ENCODE data around the gene GNAL. TPM values are rescaled to one million over a fixed set of nuclear protein-coding genes. Genes with fewer than 3 reads are reported as not detected.
"Not testable (repeated sequence)": the region's sequence is repeated elsewhere in the genome, so short reads cannot be mapped to it uniquely, and the experiment has no call there.

GNAL gene
- total RNA-seq, 1 experiment from 2014 or later = 0.61 TPM

DNA sequence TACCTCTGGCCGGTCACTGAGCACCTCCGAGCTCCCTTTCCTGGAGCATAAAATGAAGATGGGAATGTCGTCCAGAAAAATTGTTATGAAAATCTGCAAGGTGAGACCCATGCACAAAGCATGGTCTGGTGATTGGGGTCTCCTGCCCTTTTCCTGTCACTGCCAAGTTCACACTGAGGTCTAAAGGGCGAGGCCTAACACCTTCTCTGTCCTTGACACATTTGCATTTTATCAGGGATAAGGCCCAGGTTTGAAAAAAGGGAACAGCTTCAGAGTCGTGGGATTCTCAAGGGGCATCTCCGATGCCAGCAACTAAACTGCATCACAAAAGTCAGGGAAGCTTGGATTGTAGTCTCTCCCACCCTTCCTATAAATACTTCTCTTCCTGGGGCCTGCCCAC is 24.7 kb downstream of the GNAL start:
- TF ChIP-seq, protein P1, sequence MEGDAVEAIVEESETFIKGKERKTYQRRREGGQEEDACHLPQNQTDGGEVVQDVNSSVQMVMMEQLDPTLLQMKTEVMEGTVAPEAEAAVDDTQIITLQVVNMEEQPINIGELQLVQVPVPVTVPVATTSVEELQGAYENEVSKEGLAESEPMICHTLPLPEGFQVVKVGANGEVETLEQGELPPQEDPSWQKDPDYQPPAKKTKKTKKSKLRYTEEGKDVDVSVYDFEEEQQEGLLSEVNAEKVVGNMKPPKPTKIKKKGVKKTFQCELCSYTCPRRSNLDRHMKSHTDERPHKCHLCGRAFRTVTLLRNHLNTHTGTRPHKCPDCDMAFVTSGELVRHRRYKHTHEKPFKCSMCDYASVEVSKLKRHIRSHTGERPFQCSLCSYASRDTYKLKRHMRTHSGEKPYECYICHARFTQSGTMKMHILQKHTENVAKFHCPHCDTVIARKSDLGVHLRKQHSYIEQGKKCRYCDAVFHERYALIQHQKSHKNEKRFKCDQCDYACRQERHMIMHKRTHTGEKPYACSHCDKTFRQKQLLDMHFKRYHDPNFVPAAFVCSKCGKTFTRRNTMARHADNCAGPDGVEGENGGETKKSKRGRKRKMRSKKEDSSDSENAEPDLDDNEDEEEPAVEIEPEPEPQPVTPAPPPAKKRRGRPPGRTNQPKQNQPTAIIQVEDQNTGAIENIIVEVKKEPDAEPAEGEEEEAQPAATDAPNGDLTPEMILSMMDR (IDR thresholded peaks at IDR 0.05; ENCODE audit: unreplicated experiment) = no peak
- Mint-ChIP-seq H3K9me3 (ENCODE audit: low read depth, unreplicated experiment) (peaks cover 2% of the 10 kb centered on the region), H3K27me3 (ENCODE audit: unreplicated experiment) (peaks cover 96% of the 10 kb centered on the region), H3K27ac (ENCODE audit: unreplicated experiment) (no peak overlapping the region), H3K4me1 (ENCODE audit: low read depth, unreplicated experiment) (no peaks in the 10 kb centered on the region), H3K36me3 (ENCODE audit: insufficient read depth, unreplicated experiment) (no peaks in the 10 kb centered on the region), H3K4me3 (ENCODE audit: low read depth, unreplicated experiment) (no peak overlapping the region)
- DNase-seq = no peak
- intact Hi-C loops (cut with micrococcal nuclease; ENCODE audit: unreplicated experiment) = no loop called here
- no TSS peak for BruUV-seq (replicated peaks)
- CTCF ChIA-PET = no interaction called here

DNA sequence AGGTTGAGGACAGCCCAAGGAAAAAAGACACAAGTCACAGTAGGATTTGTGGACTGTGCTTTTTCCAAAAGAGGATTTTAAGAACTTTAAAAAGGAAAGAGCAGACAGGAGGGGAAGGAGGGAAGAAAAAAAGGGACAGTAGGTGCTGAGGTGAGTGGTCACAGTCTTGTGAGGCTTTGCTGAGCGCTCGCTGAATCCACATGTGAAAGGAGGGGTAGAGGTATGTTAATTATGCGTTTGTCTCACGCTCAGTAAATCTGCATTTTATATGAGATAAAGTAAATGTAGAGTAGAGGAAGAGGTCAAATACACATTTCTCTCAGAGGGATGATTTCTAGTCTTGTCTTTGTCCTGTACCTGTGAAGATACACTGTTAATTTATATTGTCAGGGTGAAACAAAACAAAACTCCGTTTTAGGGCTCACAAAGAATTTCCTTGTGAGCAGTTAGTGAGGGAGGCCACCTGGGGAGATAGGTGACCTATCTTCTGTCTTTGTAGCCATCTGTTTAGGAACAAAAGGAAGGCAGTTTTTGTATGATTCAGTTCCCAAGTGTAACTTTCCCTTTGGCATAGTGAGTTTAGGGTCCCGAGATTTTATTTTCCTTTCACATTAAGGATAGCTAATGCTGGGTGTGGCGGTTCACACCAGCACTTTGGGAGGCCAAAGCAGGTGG is 25.3 kb downstream of the GNAL start:
- BruUV-seq (replicated peaks) = no TSS peak
- DNase-seq = no peak
- H3K27me3 Mint-ChIP-seq (ENCODE audit: unreplicated experiment) = peaks cover 96% of the 10 kb centered on the region
- H3K4me1 Mint-ChIP-seq (ENCODE audit: low read depth, unreplicated experiment) = no peaks in the 10 kb centered on the region
- intact Hi-C loops (cut with micrococcal nuclease; ENCODE audit: unreplicated experiment) = no loop called here
- H3K27ac Mint-ChIP-seq (ENCODE audit: unreplicated experiment) = no peak overlapping the region
- H3K36me3 Mint-ChIP-seq (ENCODE audit: insufficient read depth, unreplicated experiment) = no peaks in the 10 kb centered on the region
- peaks cover 2% of the 10 kb centered on the region for H3K9me3 Mint-ChIP-seq (ENCODE audit: low read depth, unreplicated experiment)
- CTCF ChIA-PET = interaction anchor here (1.2 kb wide), 1 partner anchor 25 kb away, joined by 3 read pairs; the partner anchor contains the start of gene GNAL
- TF ChIP-seq, protein P1 (IDR thresholded peaks at IDR 0.05; ENCODE audit: unreplicated experiment) = no peak
- no peak overlapping the region for H3K4me3 Mint-ChIP-seq (ENCODE audit: low read depth, unreplicated experiment)

DNA sequence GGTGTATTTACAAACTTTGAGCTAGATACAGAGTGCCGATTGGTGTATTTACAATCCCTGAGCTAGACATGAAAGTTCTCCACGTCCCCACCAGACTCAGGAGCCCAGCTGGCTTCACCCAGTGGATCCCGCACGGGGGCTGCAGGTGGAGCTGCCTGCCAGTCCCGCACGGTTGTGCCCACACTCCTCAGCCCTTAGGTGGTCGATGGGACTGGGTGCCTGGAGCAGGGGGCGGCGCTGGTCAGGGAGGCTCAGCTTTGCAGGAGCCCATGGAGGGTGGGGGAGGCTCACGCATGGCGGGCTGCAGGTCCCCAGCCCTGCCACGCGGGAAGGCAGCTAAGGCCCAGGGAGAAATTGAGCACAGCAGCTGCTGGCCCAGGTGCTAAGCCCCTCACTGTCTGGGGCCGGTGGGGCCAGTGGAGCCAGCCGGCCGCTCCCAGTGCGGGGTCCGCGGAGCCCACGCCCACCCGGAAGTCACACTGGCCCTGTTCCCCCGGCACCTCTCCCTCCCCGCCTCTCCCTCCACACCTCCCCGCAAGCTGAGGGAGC is 27.8 kb downstream of the GNAL start:
- intact Hi-C loops (cut with micrococcal nuclease; ENCODE audit: unreplicated experiment); BruUV-seq (replicated peaks); H3K27ac Mint-ChIP-seq (ENCODE audit: unreplicated experiment); H3K9me3 Mint-ChIP-seq (ENCODE audit: low read depth, unreplicated experiment); H3K4me1 Mint-ChIP-seq (ENCODE audit: low read depth, unreplicated experiment); H3K36me3 Mint-ChIP-seq (ENCODE audit: insufficient read depth, unreplicated experiment); CTCF ChIA-PET; H3K4me3 Mint-ChIP-seq (ENCODE audit: low read depth, unreplicated experiment); DNase-seq: not testable (repeated sequence)
- H3K27me3 Mint-ChIP-seq (ENCODE audit: unreplicated experiment) = peaks cover 82% of the 10 kb centered on the region

DNA sequence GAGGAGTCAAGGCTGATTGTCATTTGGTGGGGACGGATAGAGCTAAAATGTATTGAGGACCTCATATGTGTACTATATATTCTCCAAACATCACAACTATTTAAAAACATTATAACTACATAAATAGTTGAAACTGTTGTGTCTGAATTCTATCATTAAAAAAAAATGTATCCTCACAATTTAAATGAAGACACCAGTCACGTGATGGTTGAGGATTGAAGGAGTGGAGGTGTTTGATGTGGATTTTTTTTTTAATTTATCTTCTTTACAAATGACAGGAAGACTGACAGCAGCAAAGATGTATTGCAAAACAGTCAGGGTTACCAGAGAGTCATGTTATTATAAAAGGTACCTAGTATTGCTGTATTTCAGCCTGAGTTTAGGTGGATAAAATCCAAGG is 30.0 kb downstream of the GNAL start:
- no TSS peak for BruUV-seq (replicated peaks)
- no peak for DNase-seq
- Mint-ChIP-seq H3K27me3 (ENCODE audit: unreplicated experiment) (peaks cover 60% of the 10 kb centered on the region), H3K4me3 (ENCODE audit: low read depth, unreplicated experiment) (no peak overlapping the region), H3K27ac (ENCODE audit: unreplicated experiment) (no peak overlapping the region), H3K36me3 (ENCODE audit: insufficient read depth, unreplicated experiment) (no peaks in the 10 kb centered on the region), H3K4me1 (ENCODE audit: low read depth, unreplicated experiment) (no peaks in the 10 kb centered on the region), H3K9me3 (ENCODE audit: low read depth, unreplicated experiment) (no peaks in the 10 kb centered on the region)
- CTCF ChIA-PET = no interaction called here
- TF ChIP-seq, protein P1 (IDR thresholded peaks at IDR 0.05; ENCODE audit: unreplicated experiment) = no peak
- intact Hi-C loops (cut with micrococcal nuclease; ENCODE audit: unreplicated experiment) = no loop called here

DNA sequence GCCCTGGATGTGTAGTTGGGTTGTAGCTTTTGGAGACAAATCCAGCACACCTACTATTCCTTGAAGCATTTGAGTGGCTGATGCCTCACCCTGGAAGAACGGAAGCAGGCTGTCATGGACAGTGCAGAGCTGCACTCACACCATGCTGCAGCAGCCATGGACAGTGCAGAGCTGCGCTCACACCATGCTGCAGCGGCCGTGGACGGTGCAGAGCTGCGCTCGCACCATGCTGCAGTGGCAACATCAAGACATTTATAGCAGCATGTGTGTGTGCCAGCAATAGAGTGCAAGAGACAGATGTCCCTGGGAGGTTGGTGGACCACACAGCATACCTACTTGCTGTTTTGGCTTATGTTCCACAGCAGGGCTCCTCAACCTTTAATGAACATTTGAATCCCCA is 30.6 kb downstream of the GNAL start:
- TF ChIP-seq, protein P1 (IDR thresholded peaks at IDR 0.05; ENCODE audit: unreplicated experiment) = no peak
- DNase-seq = no peak
- no peaks in the 10 kb centered on the region for H3K36me3 Mint-ChIP-seq (ENCODE audit: insufficient read depth, unreplicated experiment)
- H3K9me3 Mint-ChIP-seq (ENCODE audit: low read depth, unreplicated experiment) = no peaks in the 10 kb centered on the region
- H3K4me3 Mint-ChIP-seq (ENCODE audit: low read depth, unreplicated experiment) = no peak overlapping the region
- no peak overlapping the region for H3K27ac Mint-ChIP-seq (ENCODE audit: unreplicated experiment)
- BruUV-seq (replicated peaks) = no TSS peak
- peaks cover 58% of the 10 kb centered on the region for H3K27me3 Mint-ChIP-seq (ENCODE audit: unreplicated experiment)
- no peaks in the 10 kb centered on the region for H3K4me1 Mint-ChIP-seq (ENCODE audit: low read depth, unreplicated experiment)
- CTCF ChIA-PET = no interaction called here
- intact Hi-C loops (cut with micrococcal nuclease; ENCODE audit: unreplicated experiment) = no loop called here
